GM12875 (cell line): Measurements from ENCODE around the gene GDF11.

ENCODE experiments used
- H3K4me3 ChIP-seq: one replicate; pipeline ENCODE4 v1.5.1; 2011; ENCODE audit warnings: low read depth, low read length, control low read depth
- TF ChIP-seq, protein P1 (sequence below): IDR thresholded peaks from 2 replicates; pipeline ENCODE4 v1.5.1; 2011; ENCODE audit warnings: low read depth, mild to moderate bottlenecking, control low read depth, inconsistent platforms, low read length, moderate library complexity, borderline replicate concordance; ENCODE audit not compliant: insufficient read depth

GDF11 gene

DNA sequence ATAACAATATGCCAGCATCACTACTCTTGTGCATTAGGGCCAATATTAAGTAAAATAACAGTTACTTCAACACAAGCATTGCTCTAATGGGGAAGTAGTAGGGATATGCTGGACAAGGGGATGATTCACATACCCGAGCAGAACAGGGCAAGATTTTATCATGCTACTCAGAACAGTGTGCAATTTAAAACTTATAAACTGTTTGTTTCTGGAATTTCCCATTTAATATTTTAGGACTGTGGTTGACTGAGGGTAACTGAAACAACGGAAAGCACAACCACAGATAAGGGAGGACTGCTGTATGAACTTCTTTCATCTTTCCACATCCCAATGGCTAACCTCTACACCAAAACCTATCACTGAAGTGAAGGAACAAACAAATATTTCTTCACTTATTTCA, 37.8 kb downstream of the GDF11 start:
- TF ChIP-seq, protein P1, sequence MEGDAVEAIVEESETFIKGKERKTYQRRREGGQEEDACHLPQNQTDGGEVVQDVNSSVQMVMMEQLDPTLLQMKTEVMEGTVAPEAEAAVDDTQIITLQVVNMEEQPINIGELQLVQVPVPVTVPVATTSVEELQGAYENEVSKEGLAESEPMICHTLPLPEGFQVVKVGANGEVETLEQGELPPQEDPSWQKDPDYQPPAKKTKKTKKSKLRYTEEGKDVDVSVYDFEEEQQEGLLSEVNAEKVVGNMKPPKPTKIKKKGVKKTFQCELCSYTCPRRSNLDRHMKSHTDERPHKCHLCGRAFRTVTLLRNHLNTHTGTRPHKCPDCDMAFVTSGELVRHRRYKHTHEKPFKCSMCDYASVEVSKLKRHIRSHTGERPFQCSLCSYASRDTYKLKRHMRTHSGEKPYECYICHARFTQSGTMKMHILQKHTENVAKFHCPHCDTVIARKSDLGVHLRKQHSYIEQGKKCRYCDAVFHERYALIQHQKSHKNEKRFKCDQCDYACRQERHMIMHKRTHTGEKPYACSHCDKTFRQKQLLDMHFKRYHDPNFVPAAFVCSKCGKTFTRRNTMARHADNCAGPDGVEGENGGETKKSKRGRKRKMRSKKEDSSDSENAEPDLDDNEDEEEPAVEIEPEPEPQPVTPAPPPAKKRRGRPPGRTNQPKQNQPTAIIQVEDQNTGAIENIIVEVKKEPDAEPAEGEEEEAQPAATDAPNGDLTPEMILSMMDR: no peak
- no peak overlapping the region for H3K4me3 ChIP-seq

DNA sequence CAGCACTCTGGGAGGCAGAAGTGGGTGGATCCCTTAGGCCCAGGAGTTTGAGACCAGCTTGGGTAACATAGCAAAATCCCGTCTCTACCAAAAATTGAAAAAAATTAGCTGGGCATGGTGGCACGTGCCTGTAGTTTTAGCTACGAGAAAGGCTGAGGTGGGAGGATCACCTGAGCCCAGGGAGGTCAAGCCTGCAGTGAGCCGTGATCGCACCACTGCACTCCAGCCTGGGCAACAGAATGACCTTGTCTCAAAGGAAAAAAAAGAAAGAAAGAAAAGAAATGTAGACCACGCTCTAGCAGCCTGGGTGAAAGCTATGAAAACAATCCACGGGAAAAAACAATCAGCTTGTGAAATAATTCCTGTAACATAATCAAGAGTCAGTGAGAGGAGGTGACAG, 45.6 kb downstream of the GDF11 start:
- TF ChIP-seq, protein P1: no peak
- H3K4me3 ChIP-seq: no peak overlapping the region

DNA sequence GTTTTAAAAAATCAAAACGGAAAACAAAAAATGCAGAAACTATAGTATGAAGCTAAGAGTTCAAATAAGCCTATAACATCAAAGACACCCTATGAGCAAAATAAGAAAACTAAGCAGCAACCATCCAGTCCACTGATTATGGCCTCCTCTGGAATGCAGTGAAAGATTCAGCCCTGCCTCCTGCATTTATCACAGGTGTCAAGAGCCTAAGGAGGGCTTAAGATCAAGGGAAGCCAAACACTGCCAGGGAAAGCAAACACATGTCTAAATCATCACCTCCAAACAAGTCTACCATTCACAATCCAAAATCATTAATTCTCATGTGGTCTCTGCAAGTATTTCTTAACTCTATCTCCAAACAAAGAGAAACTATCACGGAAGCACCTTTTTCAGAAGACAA, 46.2 kb downstream of the GDF11 start:
- TF ChIP-seq, protein P1: no peak
- no peak overlapping the region for H3K4me3 ChIP-seq

- TF ChIP-seq, protein P1: no peak
Measured at GRCh38 chr12:55789893-55790292, 47.0 kb downstream of the GDF11 start.

DNA sequence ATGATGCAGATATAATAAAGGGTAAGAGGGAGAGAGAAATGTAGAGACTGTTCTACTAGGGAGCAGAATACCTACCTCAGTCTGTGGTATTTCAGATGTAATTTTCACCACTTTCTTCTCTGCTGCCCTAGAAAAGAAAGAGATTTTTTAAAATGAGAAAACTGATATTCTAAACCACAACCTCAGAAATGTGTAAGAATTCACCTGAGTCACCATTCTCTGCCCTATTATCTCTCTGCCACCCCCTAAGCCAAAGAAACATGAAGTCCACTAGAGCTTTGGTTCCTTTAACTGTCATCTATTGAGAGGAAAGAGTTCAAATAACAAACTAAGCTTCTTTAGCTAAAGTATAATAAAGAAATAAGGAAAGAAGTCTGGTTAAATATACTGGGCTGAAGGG, 53.0 kb downstream of the GDF11 start:
- TF ChIP-seq, protein P1: no peak

More at GRCh38 chr12:55789893-55790292, 47.0 kb downstream of the GDF11 start:
- no peak overlapping the region for H3K4me3 ChIP-seq

DNA sequence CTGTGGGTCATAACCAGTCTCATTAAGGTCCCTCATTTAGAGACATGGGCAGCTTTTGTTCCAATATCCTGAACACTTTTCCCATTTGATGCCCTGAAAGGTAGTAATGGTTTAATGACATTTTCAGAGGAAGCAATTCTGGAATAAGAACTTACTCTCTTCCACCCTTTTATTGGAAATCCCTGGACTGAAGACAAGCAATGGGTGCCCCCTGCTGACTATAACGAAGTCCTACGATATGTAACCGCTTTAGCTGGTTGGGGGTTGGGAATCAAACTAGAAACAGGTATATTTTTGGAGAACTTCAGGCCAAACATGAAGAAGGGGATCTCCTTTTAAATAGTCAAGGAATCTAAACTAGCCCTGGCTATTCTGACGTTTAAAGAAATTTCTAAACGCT, 54.1 kb downstream of the GDF11 start:
- TF ChIP-seq, protein P1: peak; percentile 36; the same call in 1 of the 2 replicates
- no peak overlapping the region for H3K4me3 ChIP-seq

More for the DNA sequence above, 53.0 kb downstream of the GDF11 start:
- no peak overlapping the region for H3K4me3 ChIP-seq

- H3K4me3 ChIP-seq: no peak overlapping the region
- TF ChIP-seq, protein P1: no peak
Measured at GRCh38 chr12:55797550-55797949, 54.6 kb downstream of the GDF11 start.
